ENCODE measurements around the gene FAM228B.

FAM228B gene

DNA sequence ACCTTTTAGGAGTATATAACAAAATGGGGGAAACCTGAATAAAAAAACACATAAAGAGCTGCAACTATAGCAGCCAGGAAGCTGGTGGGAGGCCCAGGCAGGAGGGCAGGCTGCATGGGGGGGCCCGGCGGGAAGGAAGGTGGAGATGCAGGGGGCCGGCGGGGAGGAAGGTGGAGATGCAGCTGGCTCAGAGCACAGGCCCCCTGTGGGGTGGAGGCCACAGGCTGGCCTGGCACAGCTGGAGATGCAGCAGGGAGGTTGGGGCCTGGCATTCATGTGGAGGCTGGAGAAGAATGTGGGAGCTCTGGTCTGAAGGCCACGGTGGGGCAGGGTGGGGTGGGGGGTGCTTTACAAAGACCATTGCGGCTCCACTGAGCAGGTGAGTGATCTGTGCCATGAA lies 83.0 kb downstream of the FAM228B start:
- in situ Hi-C loops (cut with MboI; ENCODE audit: low pct_unique_long_range_greater_than_20kb, low sequenced_read_pairs, unreplicated experiment), result no loop called here
- TF ChIP-seq, protein P1, sequence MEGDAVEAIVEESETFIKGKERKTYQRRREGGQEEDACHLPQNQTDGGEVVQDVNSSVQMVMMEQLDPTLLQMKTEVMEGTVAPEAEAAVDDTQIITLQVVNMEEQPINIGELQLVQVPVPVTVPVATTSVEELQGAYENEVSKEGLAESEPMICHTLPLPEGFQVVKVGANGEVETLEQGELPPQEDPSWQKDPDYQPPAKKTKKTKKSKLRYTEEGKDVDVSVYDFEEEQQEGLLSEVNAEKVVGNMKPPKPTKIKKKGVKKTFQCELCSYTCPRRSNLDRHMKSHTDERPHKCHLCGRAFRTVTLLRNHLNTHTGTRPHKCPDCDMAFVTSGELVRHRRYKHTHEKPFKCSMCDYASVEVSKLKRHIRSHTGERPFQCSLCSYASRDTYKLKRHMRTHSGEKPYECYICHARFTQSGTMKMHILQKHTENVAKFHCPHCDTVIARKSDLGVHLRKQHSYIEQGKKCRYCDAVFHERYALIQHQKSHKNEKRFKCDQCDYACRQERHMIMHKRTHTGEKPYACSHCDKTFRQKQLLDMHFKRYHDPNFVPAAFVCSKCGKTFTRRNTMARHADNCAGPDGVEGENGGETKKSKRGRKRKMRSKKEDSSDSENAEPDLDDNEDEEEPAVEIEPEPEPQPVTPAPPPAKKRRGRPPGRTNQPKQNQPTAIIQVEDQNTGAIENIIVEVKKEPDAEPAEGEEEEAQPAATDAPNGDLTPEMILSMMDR (IDR thresholded peaks at IDR 0.05; ENCODE audit: extremely low read depth, insufficient read depth, missing control alignments), result no peak

GRCh38 chr2:24206714-24207113 lies 83.4 kb downstream of the FAM228B start:
- in situ Hi-C loops (cut with MboI; ENCODE audit: low pct_unique_long_range_greater_than_20kb, low sequenced_read_pairs, unreplicated experiment), result no loop called here

More for the DNA sequence above, 83.0 kb downstream of the FAM228B start:
- no peak for DNase-seq (ENCODE audit: low spot score)

DNA sequence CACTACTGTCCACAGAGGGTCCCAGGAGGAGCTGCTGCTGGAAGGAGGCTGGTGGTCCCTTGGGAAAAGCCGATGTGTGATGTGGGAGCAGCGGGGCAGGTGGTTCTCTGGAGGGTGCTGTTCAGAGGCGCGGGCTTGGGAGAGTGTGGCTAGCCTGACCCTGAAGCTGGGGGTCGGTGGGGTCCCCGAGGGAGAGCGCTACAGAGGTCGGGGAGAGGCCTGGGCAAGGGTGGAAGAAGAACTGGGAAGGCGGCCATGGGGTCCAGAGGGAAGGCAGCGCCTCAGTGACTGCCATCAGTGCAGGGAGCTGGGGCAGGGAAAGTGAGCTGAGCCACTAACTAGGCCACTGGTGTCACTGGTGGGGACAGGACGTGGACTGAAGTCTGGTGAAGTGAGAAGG lies 84.1 kb downstream of the FAM228B start:
- in situ Hi-C loops (cut with MboI; ENCODE audit: low pct_unique_long_range_greater_than_20kb, low sequenced_read_pairs, unreplicated experiment), result no loop called here
- TF ChIP-seq, protein P1 (IDR thresholded peaks at IDR 0.05; ENCODE audit: extremely low read depth, insufficient read depth, missing control alignments), result no peak
- no peak for DNase-seq (ENCODE audit: low spot score)

More at GRCh38 chr2:24206714-24207113, 83.4 kb downstream of the FAM228B start:
- DNase-seq (ENCODE audit: low spot score), result no peak
- TF ChIP-seq, protein P1 (IDR thresholded peaks at IDR 0.05; ENCODE audit: extremely low read depth, insufficient read depth, missing control alignments), result no peak

DNA sequence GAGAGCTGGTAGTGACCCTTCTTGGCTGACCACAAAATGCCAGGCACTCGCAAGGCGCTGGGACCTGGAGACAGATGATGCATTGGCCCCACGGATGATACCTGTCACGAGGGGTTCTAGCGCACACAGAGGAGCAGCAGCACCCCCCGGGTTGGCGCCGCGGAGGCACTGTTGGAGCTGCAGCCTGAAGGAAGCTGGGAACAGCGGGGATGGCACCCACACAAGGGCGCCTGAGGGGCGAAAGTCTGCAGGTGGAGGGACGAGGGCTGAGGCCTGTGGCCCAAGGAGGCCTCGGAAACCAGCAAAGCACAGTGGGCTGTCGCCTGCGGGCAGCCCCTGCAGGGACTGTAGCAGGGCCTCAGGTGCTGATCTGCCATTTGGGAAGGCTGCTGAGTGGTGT lies 85.2 kb downstream of the FAM228B start:
- in situ Hi-C loops (cut with MboI; ENCODE audit: low pct_unique_long_range_greater_than_20kb, low sequenced_read_pairs, unreplicated experiment), result no loop called here
- no peak for DNase-seq (ENCODE audit: low spot score)
- TF ChIP-seq, protein P1 (IDR thresholded peaks at IDR 0.05; ENCODE audit: extremely low read depth, insufficient read depth, missing control alignments), result no peak

GRCh38 chr2:24209389-24210105 lies 86.3 kb downstream of the FAM228B start:
- in situ Hi-C loops (cut with MboI; ENCODE audit: low pct_unique_long_range_greater_than_20kb, low sequenced_read_pairs, unreplicated experiment), result no loop called here

GRCh38 chr2:24210106-24210455 lies 86.8 kb downstream of the FAM228B start:
- TF ChIP-seq, protein P1 (IDR thresholded peaks at IDR 0.05; ENCODE audit: extremely low read depth, insufficient read depth, missing control alignments), result no peak
- in situ Hi-C loops (cut with MboI; ENCODE audit: low pct_unique_long_range_greater_than_20kb, low sequenced_read_pairs, unreplicated experiment), result no loop called here
- no peak for DNase-seq (ENCODE audit: low spot score)

More at GRCh38 chr2:24209389-24210105, 86.3 kb downstream of the FAM228B start:
- DNase-seq (ENCODE audit: low spot score), result no peak
- TF ChIP-seq, protein P1 (IDR thresholded peaks at IDR 0.05; ENCODE audit: extremely low read depth, insufficient read depth, missing control alignments), result no peak
